ENCODE measurements around the gene KCTD16. TPM values are rescaled to one million over a fixed set of nuclear protein-coding genes. Genes with fewer than 3 reads are reported as not detected.

KCTD16 gene
- total RNA-seq, 1 donor from 2014 or later: 24.3 TPM

- no peak for DNase-seq (ENCODE audit: low spot score, unreplicated experiment)
- Mint-ChIP-seq H3K27ac (no peak overlapping the region), H3K4me3 (ENCODE audit: low read depth) (no peak overlapping the region), H3K36me3 (ENCODE audit: insufficient read depth) (no peaks in the 10 kb centered on the region), H3K27me3 (peaks cover 11% of the 10 kb centered on the region), H3K4me1 (ENCODE audit: low read depth) (no peaks in the 10 kb centered on the region), H3K9me3 (ENCODE audit: low read depth) (no peaks in the 10 kb centered on the region)
- TF ChIP-seq CTCF (IDR thresholded peaks at IDR 0.05; ENCODE audit: unreplicated experiment): no peak
Observed at GRCh38 chr5:144177548-144177947, 6.9 kb downstream of the KCTD16 start.

- Mint-ChIP-seq H3K36me3 (ENCODE audit: insufficient read depth) (no peaks in the 10 kb centered on the region), H3K27ac (no peak overlapping the region), H3K4me3 (ENCODE audit: low read depth) (no peak overlapping the region), H3K27me3 (peaks cover 3% of the 10 kb centered on the region), H3K4me1 (ENCODE audit: low read depth) (no peaks in the 10 kb centered on the region), H3K9me3 (ENCODE audit: low read depth) (no peaks in the 10 kb centered on the region)
- no peak for DNase-seq (ENCODE audit: low spot score, unreplicated experiment)
- TF ChIP-seq CTCF (IDR thresholded peaks at IDR 0.05; ENCODE audit: unreplicated experiment): no peak
Observed at GRCh38 chr5:144179226-144179625, 8.6 kb downstream of the KCTD16 start.

GRCh38 chr5:144183254-144183889 is 12.7 kb downstream of the KCTD16 start:
- peaks cover 1% of the 10 kb centered on the region for H3K4me1 Mint-ChIP-seq (ENCODE audit: low read depth)
- no peak for DNase-seq (ENCODE audit: low spot score, unreplicated experiment)
- H3K36me3 Mint-ChIP-seq (ENCODE audit: insufficient read depth): no peaks in the 10 kb centered on the region
- peaks cover 3% of the 10 kb centered on the region for H3K27me3 Mint-ChIP-seq
- no peaks in the 10 kb centered on the region for H3K9me3 Mint-ChIP-seq (ENCODE audit: low read depth)
- no peak overlapping the region for H3K27ac Mint-ChIP-seq
- H3K4me3 Mint-ChIP-seq (ENCODE audit: low read depth): no peak overlapping the region
- peak; percentile 73 for TF ChIP-seq CTCF (IDR thresholded peaks at IDR 0.05; ENCODE audit: unreplicated experiment)

- no peak for DNase-seq (ENCODE audit: low spot score, unreplicated experiment)
- no peaks in the 10 kb centered on the region for H3K36me3 Mint-ChIP-seq (ENCODE audit: insufficient read depth)
- H3K4me1 Mint-ChIP-seq (ENCODE audit: low read depth): peaks cover 10% of the 10 kb centered on the region
- no peak overlapping the region for H3K4me3 Mint-ChIP-seq (ENCODE audit: low read depth)
- no peak for TF ChIP-seq CTCF (IDR thresholded peaks at IDR 0.05; ENCODE audit: unreplicated experiment)
- no peak overlapping the region for H3K27ac Mint-ChIP-seq
- no peaks in the 10 kb centered on the region for H3K9me3 Mint-ChIP-seq (ENCODE audit: low read depth)
- peaks cover 3% of the 10 kb centered on the region for H3K27me3 Mint-ChIP-seq
Observed at GRCh38 chr5:144187699-144188294, 17.1 kb downstream of the KCTD16 start.

- Mint-ChIP-seq H3K27me3 (no peaks in the 10 kb centered on the region), H3K4me3 (ENCODE audit: low read depth) (no peak overlapping the region), H3K27ac (no peak overlapping the region), H3K9me3 (ENCODE audit: low read depth) (no peaks in the 10 kb centered on the region), H3K4me1 (ENCODE audit: low read depth) (peaks cover 10% of the 10 kb centered on the region), H3K36me3 (ENCODE audit: insufficient read depth) (no peaks in the 10 kb centered on the region)
- DNase-seq (ENCODE audit: low spot score, unreplicated experiment): no peak
- TF ChIP-seq CTCF (IDR thresholded peaks at IDR 0.05; ENCODE audit: unreplicated experiment): no peak
Observed at GRCh38 chr5:144189800-144190429, 19.2 kb downstream of the KCTD16 start.

Data from progenitor cell of endocrine pancreas (in vitro differentiated cells).